GM21825 (cell line): ENCODE results near the gene CCL24.
"Not testable (repeated sequence)": the region's sequence is repeated elsewhere in the genome, so short reads cannot be mapped to it uniquely, and the experiment has no call there.

Experiments used
- ATAC-seq: cut with Tn5 transposase; IDR thresholded peaks from one replicate; pipeline ENCODE4 v1.9.1; 2021; ENCODE audit warnings: mild to moderate bottlenecking, moderate library complexity; ENCODE audit not compliant: unreplicated experiment

The CCL24 gene

DNA sequence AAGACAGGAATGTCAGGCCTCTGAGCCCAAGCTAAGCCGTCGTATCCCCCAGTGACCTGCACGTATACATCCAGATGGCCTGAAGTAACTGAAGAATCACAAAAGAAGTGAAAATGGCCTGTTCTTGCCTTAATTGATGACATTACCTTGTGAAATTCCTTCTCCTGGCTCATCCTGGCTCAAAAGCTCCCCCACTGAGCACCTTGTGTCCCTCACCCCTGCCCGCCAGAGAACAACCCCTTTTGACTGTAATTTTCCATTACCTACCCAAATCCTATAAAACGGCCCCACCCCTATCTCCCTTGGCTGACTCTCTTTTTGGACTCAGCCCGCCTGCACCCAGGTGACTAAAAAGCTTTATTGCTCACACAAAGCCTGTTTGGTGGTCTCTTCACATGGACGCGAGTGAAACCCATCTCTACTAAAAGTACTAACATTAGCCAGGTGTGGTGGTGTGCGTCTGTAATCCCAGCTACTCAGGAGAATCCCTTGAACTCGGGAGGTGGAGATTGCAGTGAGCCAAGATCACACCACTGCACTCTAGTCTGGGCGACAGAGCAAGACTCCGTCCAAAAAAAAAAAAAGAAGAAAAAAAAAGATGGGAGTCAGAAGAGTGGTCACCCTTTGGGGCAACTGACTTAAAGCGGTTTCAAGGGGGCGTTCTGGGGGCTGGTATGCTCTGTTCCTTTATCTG, 25.3 kb downstream of the CCL24 start:
- ATAC-seq = not testable (repeated sequence)

DNA sequence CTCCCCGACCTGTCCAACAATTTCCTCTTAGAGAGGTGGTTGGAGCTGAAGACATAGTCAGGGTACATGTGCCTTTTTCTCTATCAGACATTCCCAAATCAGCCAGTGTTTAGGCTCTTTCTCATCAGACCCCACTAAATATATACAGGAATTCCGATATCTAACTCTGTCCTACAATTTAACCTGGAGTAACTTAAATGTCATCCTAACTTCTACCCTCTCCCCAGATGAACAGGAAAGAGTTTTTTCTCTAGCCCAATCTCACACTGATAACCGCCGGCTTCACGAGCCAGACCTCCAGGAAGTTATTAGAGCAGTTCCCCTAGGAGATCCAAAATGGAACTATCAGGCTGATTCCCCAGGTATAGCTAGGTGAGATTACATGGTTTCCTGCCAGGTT, 30.5 kb downstream of the CCL24 start:
- not testable (repeated sequence) for ATAC-seq

DNA sequence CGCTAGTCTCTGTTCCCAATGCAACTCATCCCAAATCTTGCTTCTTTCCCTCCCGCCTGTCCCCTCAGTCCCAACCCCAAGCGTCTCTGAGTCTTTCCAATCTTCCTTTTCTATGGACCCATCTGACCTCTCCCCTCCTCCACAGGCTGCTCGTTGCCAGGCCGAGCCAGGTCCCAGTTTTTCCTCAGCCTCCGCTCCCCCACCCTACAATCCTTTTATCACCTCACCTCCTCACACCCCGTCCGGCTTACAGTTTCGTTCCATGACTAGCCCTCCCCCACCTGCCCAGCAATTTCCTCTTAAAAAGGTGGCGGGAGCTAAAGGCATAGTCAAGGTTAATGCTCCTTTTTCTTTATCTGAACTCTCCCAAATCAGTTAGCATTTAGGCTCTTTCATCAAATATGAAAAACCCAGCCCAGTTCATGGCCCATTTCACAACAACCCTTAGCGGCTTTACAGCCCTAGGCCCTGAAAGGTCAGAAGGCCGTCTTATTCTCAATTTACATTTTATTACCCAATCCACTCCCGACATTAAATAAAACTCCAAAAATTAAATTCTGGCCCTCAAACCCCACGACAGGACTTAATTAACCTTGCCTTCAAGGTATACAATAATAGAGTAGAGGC, 32.8 kb downstream of the CCL24 start:
- not testable (repeated sequence) for ATAC-seq

DNA sequence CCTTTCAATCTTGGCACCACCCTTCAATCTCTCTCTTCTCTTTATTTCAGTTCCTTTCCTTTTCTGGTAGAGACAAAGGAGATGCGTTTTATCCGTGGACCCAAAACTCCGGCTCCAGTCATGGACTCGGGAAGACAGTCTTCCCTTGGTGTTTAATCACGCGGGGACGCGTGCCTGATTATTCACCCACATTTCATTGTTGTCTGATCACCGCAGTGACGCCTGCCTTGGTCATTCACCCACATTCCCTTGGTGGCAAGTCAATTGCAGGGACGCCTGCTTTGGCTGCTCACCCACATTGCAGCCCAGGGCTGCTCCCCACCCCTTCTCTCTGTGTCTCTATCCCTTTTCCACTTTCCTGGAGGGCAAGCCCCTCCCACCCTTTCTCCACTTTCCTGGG, 34.1 kb downstream of the CCL24 start:
- ATAC-seq = not testable (repeated sequence)

DNA sequence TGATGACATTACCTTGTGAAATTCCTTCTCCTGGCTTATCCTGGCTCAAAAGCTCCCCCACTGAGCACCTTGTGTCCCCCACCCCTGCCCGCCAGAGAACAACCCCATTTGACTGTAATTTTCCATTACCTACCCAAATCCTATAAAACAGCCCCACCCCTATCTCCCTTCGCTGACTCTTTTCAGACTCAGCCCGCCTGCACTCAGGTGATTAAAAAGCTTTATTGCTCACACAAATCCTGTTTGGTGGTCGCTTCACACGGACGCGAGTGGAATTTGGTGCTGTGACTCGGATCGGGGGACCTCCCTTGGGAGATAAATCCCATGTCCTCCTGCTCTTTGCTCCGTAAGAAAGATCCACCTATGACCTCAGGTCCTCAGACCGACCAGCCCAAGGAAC, 34.6 kb downstream of the CCL24 start:
- ATAC-seq = not testable (repeated sequence)

DNA sequence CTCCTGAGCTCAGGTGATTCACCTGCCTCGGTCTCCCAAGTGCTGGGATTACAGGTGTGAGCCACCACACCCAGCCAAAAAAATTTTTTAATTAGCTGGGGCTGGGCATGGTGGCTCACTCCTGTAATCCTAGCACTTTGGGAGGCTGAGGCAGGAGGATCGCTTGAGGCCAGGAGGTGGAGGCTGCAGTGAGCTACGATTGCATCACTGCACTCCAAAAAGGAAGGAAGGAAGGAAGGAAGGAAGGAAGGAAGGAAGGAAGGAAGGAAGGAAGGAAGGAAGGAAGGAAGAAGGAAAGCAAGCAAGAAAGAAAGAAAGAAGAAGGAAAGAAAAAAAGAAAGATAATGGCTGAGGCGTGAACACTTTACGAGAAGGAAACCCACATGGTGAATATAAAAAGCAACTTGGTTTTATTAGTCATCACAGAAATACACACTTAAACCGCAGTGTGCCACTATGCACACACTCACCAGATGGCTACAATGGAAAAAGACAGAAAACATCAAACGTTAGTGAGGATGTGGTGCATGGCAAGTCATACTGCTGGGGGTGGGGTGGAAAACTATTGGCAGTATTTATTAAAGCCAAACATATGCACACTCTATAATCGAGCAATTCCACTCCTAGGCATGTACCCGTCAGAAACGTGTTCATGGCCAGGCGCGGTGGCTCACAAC, 37.2 kb downstream of the CCL24 start:
- ATAC-seq = no peak

DNA sequence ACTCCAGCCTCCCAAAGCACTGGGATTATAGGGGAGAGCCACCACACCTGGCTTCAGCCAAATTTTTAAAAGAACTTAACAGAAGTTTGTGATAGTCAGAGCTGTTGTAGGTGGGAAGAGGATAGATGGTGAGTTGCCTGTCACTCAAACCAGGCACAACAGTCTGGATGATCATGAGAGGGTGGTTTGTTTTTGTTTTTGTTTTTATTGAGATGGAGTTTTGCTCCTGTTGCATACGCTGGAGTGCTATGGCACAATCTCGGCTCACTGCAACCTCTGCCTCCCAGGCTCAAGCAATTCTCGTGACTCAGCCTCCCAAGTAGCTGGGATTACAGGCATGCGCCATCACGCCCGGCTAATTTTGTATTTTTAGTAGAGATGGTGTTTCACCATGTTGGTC, 39.6 kb downstream of the CCL24 start:
- ATAC-seq = not testable (repeated sequence)

DNA sequence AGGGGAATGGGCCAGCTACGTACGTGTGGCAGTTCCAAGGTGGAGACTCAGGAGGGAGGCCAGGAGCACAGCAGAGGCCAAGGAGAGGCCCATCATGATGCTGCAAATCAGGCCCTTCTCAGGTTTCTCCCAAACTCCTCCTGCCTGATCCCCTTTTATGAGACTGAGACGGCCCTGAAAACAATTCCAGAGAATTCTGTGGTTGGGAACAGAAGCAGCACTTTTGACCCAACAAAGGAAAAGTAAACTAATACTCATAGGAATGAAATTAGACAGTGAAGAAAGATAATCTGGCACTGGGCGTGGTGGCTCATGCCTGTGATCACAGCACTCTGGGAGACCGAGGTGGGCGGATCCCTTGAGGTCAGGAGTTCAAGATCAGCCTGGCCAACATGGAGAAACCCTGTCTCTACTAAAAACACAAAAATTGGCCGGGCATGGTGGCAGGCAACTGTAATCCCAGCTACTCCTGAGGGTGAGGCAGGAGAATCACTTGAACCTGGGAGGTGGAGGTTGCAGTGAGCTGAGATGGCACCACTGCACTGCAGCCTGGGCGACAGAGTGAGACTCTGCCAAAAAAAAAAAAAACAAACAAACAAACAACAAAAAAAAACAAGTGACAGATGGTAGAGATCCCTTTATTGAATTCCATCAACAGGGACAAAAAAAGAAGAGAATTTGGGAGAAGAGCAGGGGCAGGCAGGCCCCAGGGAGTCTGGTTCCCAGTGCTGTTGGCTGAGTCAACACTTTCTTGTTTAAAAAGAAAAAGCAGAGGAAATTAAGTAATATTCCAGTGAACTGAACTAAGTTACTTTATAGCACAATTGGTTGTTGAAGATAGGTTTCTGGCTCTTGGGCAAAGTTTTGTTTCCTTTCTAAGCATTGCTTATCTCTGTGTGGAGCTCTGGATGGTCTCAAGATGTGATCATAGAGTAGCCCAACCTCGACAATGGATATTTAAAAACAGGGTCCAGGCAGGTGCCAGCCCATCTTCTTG, 41.2 kb downstream of the CCL24 start, which contains the start of gene CCL26:
TSS of gene CCL26 (minus strand) at position 131 of the 997 bp plus-strand sequence. CDS start at position 96, 35 bp downstream.
- no peak for ATAC-seq

DNA sequence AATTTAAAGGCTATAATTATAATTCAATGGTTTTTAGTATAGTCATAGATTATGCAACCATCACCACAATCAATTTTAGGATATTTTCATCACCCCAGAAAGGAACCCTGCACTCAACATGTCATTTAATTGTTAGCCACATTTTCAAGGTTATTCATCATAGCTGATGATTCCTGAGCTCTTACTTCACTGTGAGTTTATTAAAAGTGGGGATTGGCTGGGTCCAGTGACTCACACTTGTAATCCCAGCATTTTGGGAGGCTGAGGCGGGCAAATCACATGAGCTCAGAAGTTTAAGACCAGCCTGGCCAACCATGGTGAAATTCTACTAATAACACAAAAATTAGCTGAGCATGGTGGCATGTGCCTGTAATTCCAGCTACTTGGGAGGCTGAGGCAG, 42.4 kb downstream of the CCL24 start:
- no peak for ATAC-seq

DNA sequence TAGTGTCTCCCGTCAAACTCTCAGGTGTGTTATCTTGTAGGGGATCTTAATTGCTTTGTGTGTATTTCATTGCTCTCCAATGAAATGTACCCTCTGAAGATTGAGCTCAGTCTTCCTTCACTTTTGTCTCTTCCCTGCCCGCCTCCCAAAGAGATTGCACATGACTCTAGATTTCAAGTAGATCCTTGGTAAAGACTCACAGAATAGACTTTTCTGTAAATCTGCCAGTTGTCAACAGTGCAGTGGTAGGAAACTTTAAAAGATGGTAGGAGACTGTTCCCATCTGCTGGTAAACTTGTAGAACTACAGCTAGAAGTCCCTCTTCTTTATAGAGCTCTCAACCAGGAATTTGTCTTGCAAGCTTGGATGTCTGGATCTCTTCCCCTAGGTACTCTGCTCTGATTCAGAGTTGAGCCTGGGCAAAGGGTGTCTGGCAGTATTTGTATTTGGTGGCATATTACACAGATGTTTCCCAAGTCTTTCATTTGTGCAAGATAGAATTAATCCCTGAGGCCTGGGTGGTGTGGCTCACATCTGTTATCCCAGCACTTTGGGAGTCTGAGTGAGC, 51.2 kb downstream of the CCL24 start:
- ATAC-seq = no peak

DNA sequence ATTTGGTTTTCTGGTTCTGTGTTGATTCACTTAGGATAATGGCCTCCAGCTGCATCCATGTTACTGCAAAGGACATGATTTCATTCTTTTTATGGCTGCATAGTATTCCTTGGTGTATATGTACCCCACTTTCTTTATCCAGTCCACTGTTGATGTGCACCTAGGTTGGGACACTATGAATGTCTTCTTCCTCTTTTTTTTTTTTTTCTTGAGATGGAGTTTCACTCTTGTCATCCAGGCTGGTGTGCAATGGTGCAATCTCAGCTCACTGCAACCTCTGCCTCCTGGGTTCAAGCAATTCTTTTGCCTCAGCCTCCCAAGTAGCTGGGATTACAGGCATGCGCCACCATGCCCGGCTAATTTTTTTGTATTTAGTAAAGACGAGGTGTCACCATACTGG, 51.8 kb downstream of the CCL24 start:
- not testable (repeated sequence) for ATAC-seq
